AG10803 (cell line): ENCODE results near the gene PDK4.
"Not testable (repeated sequence)": the region's sequence is repeated elsewhere in the genome, so short reads cannot be mapped to it uniquely, and the experiment has no call there.

Experiments
- DNase-seq: peaks from one replicate; pipeline ENCODE4 v3.0.0; 2010; ENCODE audit warnings: low read depth
- H3K4me3 ChIP-seq: 2 replicates; pipeline ENCODE4 v1.5.1; 2011; ENCODE audit warnings: mild to moderate bottlenecking, low read length, control low read depth
- CTCF ChIP-seq: conservative IDR thresholded peaks from 2 replicates; pipeline ENCODE4 v1.5.1; 2011; ENCODE audit warnings: mild to moderate bottlenecking, low read length, control low read depth, inconsistent platforms

Gene PDK4

GRCh38 chr7:95578299-95578855 is 17.9 kb downstream of the PDK4 start:
- no peak overlapping the region for H3K4me3 ChIP-seq
- TF ChIP-seq CTCF, result no peak
- no peak for DNase-seq

- no peak for TF ChIP-seq CTCF
- DNase-seq, result no peak
- H3K4me3 ChIP-seq, result no peak overlapping the region
Measured at GRCh38 chr7:95577137-95577536, 19.2 kb downstream of the PDK4 start.

- DNase-seq, result no peak
- no peak for TF ChIP-seq CTCF
Measured at GRCh38 chr7:95569720-95570119, 26.6 kb downstream of the PDK4 start.

GRCh38 chr7:95560674-95561073 is 35.6 kb downstream of the PDK4 start:
- DNase-seq, result no peak
- no peak overlapping the region for H3K4me3 ChIP-seq
- no peak for TF ChIP-seq CTCF

More at GRCh38 chr7:95569720-95570119, 26.6 kb downstream of the PDK4 start:
- no peak overlapping the region for H3K4me3 ChIP-seq

GRCh38 chr7:95558864-95559263 is 37.5 kb downstream of the PDK4 start:
- no peak for DNase-seq
- no peak overlapping the region for H3K4me3 ChIP-seq
- no peak for TF ChIP-seq CTCF

- no peak for DNase-seq
- no peak for TF ChIP-seq CTCF
- H3K4me3 ChIP-seq, result no peak overlapping the region
Measured at GRCh38 chr7:95556777-95557176, 39.5 kb downstream of the PDK4 start.

- DNase-seq, result no peak
- no peak for TF ChIP-seq CTCF
Measured at GRCh38 chr7:95553939-95554338, 42.4 kb downstream of the PDK4 start.

GRCh38 chr7:95552010-95552926 is 44.0 kb downstream of the PDK4 start:
- not testable (repeated sequence) for H3K4me3 ChIP-seq, DNase-seq

More at GRCh38 chr7:95553939-95554338, 42.4 kb downstream of the PDK4 start:
- H3K4me3 ChIP-seq, result no peak overlapping the region
